RCC 7860 (cell line): ENCODE data around the gene SERPING1.

Source experiments
- DNase-seq: peaks from one replicate; pipeline ENCODE4 v3.0.0-alpha.2; 2015; ENCODE audit warnings: low spot score
- FAIRE-seq: peaks from 2 replicates; lab custom pipeline; 2012; peaks lifted over from hg19 to GRCh38; lab: Jason Lieb, UNC

SERPING1 gene

DNA sequence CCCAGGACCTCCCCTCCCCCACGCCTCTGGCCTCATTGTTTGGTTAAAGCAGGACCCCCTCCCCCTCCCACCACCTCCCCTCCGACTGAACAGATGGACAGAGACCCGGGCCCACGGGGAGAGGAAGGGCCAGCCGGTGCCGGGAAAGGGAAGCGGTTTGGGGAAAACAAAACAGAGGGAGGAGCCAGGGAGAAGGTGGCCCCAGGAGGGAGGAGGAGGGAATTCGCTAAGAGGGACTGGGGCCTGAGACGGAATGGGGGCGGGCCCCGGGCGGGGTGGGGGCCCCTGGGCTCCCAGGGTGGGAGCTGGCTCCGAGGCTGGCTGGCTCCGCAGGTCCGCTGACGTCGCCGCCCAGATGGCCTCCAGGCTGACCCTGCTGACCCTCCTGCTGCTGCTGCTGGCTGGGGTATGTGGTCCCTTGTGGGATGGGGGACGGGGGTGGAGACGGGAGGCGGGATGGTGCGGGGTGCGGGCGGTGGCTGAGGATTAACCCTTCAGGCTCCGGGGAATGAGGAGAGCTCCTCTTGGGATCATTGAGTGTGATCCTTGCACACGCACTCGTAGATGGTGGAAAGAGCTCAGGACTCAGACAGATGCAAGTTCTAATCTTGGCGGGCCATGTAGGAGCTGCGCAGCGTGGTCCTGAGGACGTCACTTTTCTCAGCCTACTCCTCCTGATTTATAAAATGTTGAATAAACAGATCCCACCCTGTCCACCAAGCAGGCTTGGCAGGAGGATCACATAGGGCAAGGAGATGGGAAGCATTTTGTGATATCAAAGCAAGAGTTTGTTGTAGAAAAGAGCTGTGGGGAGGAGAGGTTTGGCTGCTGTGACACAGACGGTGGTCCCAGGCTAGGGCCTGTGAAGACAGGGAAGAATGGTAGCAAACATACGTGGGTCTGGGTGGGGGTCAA, 688 bp downstream of the SERPING1 start:
- no peak for DNase-seq

GRCh38 chr11:57598831-57599155, 1.3 kb downstream of the SERPING1 start:
- FAIRE-seq (no peak), DNase-seq (no peak)

More for the DNA sequence above, 688 bp downstream of the SERPING1 start:
- FAIRE-seq: no peak

- DNase-seq: no peak
- FAIRE-seq: no peak
These were observed 1.9 kb downstream of the SERPING1 start for GRCh38 chr11:57599381-57599780.

GRCh38 chr11:57601297-57601696, 3.8 kb downstream of the SERPING1 start:
- DNase-seq (no peak), FAIRE-seq (no peak)

DNA sequence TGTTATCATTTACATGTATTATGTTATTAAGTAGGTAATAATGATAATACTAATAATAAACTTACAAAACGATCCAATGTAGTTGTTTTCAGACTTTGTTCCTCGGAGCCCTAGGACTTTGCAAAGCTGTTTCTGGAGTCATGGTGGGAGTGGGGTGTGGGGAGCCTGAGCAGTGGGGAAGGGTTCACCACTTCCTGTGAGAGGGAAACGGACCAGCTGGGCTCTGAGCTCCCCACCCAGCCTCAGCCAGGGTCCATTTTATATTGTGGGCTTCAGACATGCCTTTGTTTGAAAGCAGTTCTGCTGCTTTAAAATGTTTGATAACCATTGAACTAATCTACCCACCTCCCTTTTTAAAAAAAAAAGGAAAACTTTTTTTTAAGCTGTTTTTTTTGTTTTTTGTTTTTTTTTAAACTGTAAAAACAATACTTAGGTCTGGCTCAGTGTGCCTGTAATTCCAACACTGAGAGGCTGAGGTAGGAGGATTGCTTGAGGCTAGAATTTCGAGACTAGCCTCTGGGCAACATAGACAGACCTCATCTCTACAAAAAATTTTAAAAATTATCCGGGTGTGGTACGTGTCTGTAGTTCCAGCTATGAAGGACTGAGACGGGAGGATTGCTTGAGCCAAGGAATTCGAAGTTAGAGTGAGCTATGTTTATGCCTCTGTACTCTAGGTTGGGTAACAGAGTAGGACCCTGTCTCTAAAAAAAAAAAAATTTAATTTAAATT, 7.0 kb downstream of the SERPING1 start:
- FAIRE-seq: no peak
- DNase-seq: no peak

DNA sequence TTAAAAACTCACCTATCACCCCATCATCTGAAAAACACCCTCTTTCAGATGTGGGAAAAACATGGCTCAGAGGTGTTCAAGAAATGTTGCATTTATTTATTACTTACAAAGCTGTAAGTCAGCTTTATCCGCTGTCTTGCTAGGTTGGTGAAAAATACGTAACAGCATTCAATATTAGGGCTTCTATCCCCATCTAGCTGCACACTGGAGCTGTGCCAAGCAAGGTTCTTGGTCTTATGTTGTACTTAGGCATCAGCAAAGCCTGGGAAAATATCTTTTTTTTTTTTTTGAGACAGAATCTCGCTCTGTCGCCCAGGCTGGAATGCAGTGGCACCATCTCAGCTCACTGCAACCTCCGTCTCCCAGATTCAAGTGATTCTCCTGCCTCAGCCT, 7.5 kb downstream of the SERPING1 start:
- no peak for DNase-seq
- no peak for FAIRE-seq

DNA sequence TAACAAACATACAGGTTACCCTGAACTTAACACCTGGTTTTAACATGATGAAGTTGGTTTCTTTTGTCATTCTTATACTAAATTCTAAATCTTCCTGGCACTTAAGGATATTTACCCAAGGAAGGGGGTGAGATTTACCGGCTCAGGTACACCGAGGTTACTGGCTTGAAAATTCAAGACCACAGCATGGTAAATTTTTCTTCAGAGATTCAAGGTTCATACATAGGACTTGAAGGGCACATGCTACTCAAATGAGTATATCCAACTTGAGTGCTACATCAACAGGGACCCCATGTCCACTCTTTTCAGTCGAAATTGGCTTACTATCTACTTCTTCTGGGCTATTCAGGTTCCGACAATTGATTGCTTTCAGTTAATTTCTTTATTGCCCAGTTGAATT, 12.7 kb downstream of the SERPING1 start:
- FAIRE-seq (no peak), DNase-seq (no peak)

GRCh38 chr11:57614234-57614772, 16.8 kb downstream of the SERPING1 start:
- DNase-seq (no peak), FAIRE-seq (no peak)

- FAIRE-seq (no peak), DNase-seq (no peak)
These were observed 17.8 kb downstream of the SERPING1 start for GRCh38 chr11:57615308-57615707.

- DNase-seq (no peak), FAIRE-seq (no peak)
These were observed 19.1 kb downstream of the SERPING1 start for GRCh38 chr11:57616595-57616994.

GRCh38 chr11:57618438-57618837, 21.0 kb downstream of the SERPING1 start:
- FAIRE-seq: no peak
- no peak for DNase-seq

DNA sequence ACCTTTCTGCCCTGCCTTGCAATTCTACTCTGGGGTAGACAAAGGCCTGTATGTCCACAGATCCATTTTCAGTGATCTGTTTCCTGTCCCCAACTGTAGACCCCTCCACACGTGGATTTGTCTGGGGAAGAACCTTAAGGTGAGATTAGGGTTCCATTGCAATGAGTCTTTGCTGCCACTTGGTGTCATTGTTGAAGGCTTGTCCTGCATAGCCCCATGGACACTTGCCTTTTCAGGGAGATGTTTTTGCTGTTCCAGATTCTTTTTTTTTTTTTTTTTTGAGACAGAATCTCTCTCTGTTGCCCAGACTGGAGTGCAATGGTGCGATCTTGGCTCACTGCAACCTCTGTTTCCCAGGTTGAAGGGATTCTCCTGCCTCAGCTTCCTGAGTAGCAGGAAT, 21.8 kb downstream of the SERPING1 start:
- no peak for FAIRE-seq
- DNase-seq: no peak

DNA sequence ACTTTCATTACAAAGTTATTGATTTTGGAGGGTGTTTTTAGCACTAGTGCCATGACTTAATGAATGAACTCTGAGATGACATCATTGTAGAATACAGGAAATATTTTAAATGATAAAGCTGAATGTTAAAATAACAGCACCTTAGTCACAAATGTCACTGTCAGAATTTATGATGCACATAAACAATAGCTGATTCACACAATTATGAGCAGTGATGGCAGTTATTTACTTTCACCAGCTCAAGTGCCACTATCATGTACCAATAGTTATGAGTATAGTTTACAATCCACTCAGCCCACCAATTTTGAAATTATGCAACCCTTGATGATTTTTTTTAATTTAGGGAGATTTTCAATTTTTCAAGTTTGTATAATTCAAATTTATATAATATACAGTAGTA, 23.0 kb downstream of the SERPING1 start:
- DNase-seq (no peak), FAIRE-seq (no peak)

DNA sequence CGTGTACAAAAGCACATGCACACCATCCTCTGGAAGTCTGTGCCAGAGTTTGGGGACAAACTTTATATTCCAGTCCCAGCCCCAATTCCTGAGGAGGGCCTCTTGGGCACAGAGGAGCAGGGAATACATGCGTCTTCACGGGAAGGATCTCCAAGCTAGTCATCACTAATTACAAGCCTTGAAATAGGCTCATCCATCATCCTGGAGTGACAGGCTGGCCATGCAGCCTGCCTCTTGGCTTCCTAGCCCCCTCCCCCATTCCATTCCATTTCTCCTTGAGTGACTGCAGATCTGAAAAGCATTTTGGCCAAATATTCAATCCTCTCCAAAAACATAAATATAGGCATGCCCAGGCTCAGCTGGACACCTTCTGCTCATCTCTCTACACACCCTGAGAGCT, 24.8 kb downstream of the SERPING1 start:
- no peak for DNase-seq
- no peak for FAIRE-seq

GRCh38 chr11:57624864-57625263, 27.4 kb downstream of the SERPING1 start:
- DNase-seq (no peak), FAIRE-seq (no peak)

DNA sequence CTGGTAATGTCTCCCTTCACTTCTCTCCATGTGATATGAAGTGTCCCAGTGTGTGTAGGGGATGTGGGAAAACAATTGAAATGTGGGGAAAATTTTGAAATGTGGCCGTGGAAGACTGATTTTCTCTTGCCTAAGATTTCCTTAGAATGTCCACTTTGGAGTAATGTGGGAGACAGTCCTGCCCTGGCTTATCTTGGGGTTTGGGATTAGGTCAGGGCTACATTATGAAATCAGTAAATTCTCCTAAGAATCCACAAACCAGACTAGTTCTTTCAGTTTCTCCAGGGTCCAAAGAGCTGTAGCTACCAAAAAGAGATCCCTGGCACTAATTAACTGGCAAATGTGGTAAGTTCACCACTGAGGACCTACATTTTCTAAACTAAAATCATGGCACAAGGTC, 29.4 kb downstream of the SERPING1 start:
- FAIRE-seq: no peak

GRCh38 chr11:57630171-57630570, 32.7 kb downstream of the SERPING1 start:
- DNase-seq (no peak), FAIRE-seq (no peak)

More for the DNA sequence above, 29.4 kb downstream of the SERPING1 start:
- no peak for DNase-seq

DNA sequence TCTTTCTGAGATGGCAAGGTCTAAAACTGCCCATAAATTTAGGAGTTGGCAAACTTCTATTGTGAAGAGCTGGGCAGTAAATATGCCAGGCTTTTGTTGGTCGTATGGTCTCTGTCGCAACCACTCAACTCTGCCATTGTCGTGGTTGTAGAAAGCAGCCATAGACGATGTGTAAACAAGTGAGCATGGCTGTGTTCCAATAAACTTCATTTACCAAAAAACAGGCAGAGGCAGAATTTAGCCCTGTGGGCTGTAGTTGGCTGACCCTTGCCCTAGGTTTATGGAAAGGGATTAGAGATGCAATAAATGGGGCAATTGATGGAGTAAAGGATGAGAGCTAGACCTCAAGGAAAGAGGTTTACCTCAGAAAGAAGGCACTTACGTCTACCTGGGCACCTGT, 34.6 kb downstream of the SERPING1 start:
- DNase-seq: no peak
- FAIRE-seq: no peak

DNA sequence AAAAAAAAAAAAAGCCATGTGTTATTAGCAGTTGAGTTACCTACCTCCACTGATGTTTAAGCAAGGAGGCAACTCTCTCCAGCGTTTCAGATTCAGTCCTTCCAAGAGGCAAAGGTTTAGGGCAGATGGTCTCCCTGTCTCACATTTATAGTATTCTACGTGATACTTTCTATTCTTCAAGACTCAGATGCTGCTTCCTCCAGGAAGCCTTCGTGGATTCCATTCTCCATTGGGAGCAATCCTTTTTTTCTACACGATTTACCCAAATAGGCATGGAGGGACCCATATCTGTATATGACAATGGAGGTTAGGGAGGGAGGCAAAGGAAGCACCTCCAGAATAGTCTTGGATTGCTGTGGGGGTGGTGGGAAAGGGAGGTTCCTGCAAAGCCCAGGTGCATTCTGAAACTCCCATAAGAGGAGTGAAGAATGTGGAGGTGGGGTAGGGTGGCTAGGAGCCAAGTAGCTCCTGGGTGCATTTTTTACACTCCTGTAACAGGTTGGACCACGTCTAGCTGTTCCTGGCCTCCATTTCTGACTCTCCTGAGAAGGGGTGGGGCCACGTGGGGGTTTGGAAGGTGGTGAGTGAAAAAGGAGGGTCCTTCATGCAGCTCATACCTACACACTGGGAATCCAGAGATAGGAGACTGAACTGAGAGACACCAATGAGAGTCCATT, 36.0 kb downstream of the SERPING1 start:
- FAIRE-seq: no peak
- DNase-seq: no peak

GRCh38 chr11:57634311-57634710, 36.8 kb downstream of the SERPING1 start:
- FAIRE-seq: no peak
- no peak for DNase-seq

DNA sequence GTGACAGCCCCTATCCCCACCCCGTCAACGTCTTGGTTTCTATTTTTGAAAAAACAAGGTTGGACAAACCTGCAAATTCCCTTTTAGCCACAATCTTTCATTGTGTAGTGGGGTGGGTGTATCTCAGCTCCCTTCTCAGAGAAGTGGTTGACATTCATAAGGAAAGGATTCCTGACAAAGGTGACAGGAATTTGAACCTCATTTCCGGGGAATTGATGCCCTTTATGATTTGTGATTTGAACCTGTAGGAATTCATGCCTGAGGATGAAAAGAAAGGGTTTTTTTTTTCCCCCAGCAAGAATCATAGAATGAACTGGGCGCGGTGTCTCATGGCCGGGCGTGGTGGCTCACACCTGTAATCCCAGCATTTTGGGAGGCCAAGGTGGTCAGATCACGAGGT, 37.8 kb downstream of the SERPING1 start:
- no peak for DNase-seq
- no peak for FAIRE-seq
